B cell (primary cell): ENCODE results near the gene ADAMTS2. TPM values are rescaled to one million over a fixed set of nuclear protein-coding genes. Genes with fewer than 3 reads are reported as not detected.

ENCODE experiments used
- ATAC-seq: fragments of 200-7000 bp; cut with Tn5 transposase; one replicate; pipeline ENCODE4 v1.10.0; 2021; ENCODE audit warnings: low read depth, mild to moderate bottlenecking, moderate number of reproducible peaks, moderate library complexity
- CTCF ChIA-PET: fragments of 350-600 bp; sonication (Branson Sonifier 250); formaldehyde crosslinking; loops from one replicate; lab custom pipeline; 2021; ENCODE audit warnings: antibody characterized with exemption, inconsistent platforms; lab: Charles Lee
- POLR2A ChIA-PET: fragments of 350-600 bp; sonication (Branson Sonifier 250); formaldehyde crosslinking; loops from one replicate; lab custom pipeline; 2021; ENCODE audit warnings: antibody characterized with exemption; lab: Charles Lee
- DNase-seq: peaks from one replicate; pipeline ENCODE4 v3.0.0; 2013
- H2AFZ ChIP-seq: 2 replicates; pipeline ENCODE4 v1.6.1; 2012; ENCODE audit warnings: mild to moderate bottlenecking, low read depth, low read length; ENCODE audit not compliant: insufficient read depth, poor library complexity, severe bottlenecking
- H3K27ac ChIP-seq, 2 donors: 1 replicate in 1 of 2; 2 replicates in 1 of 2; pipeline ENCODE4 v1.5.1; 2012 to 2013; ENCODE audit warnings: low read length in 2 of 2, mild to moderate bottlenecking in 2 of 2, moderate library complexity in 1 of 2
- H3K27me3 ChIP-seq, 4 experiments: fragments of 200-600 bp in 1 of 4; sonication (generic) in 1 of 4; replicated peaks in 1 of 4; 1 replicate in 2 of 4; 2 replicates in 2 of 4; pipeline versions ENCODE4 v1.6.1 to v1.7.0; 2013 to 2016; ENCODE audit warnings: low read length in 3 of 4, mild to moderate bottlenecking in 2 of 4, mixed read lengths in 1 of 4, moderate library complexity in 1 of 4; ENCODE audit not compliant: insufficient read depth in 4 of 4, control insufficient read depth in 3 of 4; ENCODE audit errors: control extremely low read depth in 1 of 4
- H3K36me3 ChIP-seq, 2 experiments: replicated peaks in 1 of 2; 1 replicate in 1 of 2; 2 replicates in 1 of 2; pipeline versions ENCODE4 v1.6.1 to v1.7.1; 2013; ENCODE audit warnings: low read length in 1 of 2; ENCODE audit not compliant: insufficient read depth in 2 of 2, control insufficient read depth in 1 of 2; ENCODE audit errors: control extremely low read depth in 1 of 2, extremely low read depth in 1 of 2
- H3K4me1 ChIP-seq, 2 donors: fragments of 200-600 bp in 1 of 2; sonication (generic) in 1 of 2; 1 replicate in 1 of 2; 2 replicates in 1 of 2; pipeline versions ENCODE4 v1.5.1 to v1.6.1; 2013 to 2017; ENCODE audit warnings: low read length in 2 of 2; ENCODE audit not compliant: control insufficient read depth in 2 of 2, insufficient read depth in 2 of 2
- H3K4me2 ChIP-seq: replicated peaks from 2 replicates; pipeline ENCODE3; 2012; ENCODE audit warnings: mild to moderate bottlenecking, low read depth, low read length; ENCODE audit not compliant: poor library complexity, severe bottlenecking
- H3K4me3 ChIP-seq, 5 experiments: fragments of 200-600 bp in 1 of 5; sonication (generic) in 1 of 5; 1 replicate in 3 of 5; 2 replicates in 2 of 5; pipeline versions ENCODE4 v1.5.1 to v1.7.0; 2011 to 2016; ENCODE audit warnings: low read length in 4 of 5, mild to moderate bottlenecking in 4 of 5, low read depth in 2 of 5, control low read depth in 1 of 5, moderate library complexity in 1 of 5; ENCODE audit not compliant: insufficient read depth in 1 of 5; ENCODE audit errors: control extremely low read depth in 1 of 5, extremely low read depth in 1 of 5
- H3K79me2 ChIP-seq: fragments of 200-600 bp; sonication (generic); one replicate; pipeline ENCODE4 v1.6.0; 2016; ENCODE audit warnings: low read length; ENCODE audit not compliant: control insufficient read depth, insufficient read depth
- H3K9ac ChIP-seq: fragments of 200-600 bp; sonication (generic); 2 replicates; pipeline ENCODE4 v1.6.1; 2017; ENCODE audit warnings: mild to moderate bottlenecking, low read length, moderate library complexity
- H3K9me3 ChIP-seq, 3 donors: one replicate each; pipeline versions ENCODE4 v1.6.1 to v1.7.1; 2013; ENCODE audit warnings: low read length in 2 of 3; ENCODE audit not compliant: control insufficient read depth in 2 of 3, insufficient read depth in 1 of 3; ENCODE audit errors: control extremely low read depth in 1 of 3
- H4K20me1 ChIP-seq: 2 replicates; pipeline ENCODE4 v1.6.0; 2012; ENCODE audit warnings: mild to moderate bottlenecking, low read length; ENCODE audit not compliant: insufficient read depth, control insufficient read depth, poor library complexity, severe bottlenecking
- H3K27ac Mint-ChIP-seq: one replicate; pipeline ENCODE4 v1.8.0; 2021; ENCODE audit warnings: mixed read lengths
- H3K27me3 Mint-ChIP-seq: one replicate; pipeline ENCODE4 v1.8.0; 2021; ENCODE audit warnings: mixed read lengths
- H3K4me1 Mint-ChIP-seq: one replicate; pipeline ENCODE4 v1.8.0; 2021; ENCODE audit warnings: mixed read lengths
- H3K4me3 Mint-ChIP-seq: one replicate; pipeline ENCODE4 v1.8.0; 2021; ENCODE audit warnings: mixed read lengths
- H3K9me3 Mint-ChIP-seq: one replicate; pipeline ENCODE4 v1.8.0; 2022; ENCODE audit warnings: mixed read lengths; ENCODE audit not compliant: insufficient read depth
- CTCF ChIP-seq: fragments of 200-600 bp; IDR thresholded peaks from one replicate; pipeline ENCODE4 v1.8.0; 2022; ENCODE audit warnings: antibody characterized with exemption, mild to moderate bottlenecking
- EZH2 ChIP-seq: IDR thresholded peaks from 2 replicates; pipeline ENCODE4 v1.6.1; 2012; ENCODE audit warnings: borderline replicate concordance, low read depth, mild to moderate bottlenecking, moderate library complexity, low read length; ENCODE audit not compliant: insufficient read depth, poor library complexity, severe bottlenecking
- WGBS: methylation state at CpG from one replicate; pipeline ENCODE4 v1.1.5; 2013; ENCODE audit warnings: missing lambda C conversion rate; ENCODE audit not compliant: insufficient coverage; 5-methylcytosine and 5-hydroxymethylcytosine counted together
- intact Hi-C: fragments of 100-400 bp; cut with micrococcal nuclease; formaldehyde crosslinking; loops from one replicate; pipeline ENCODE4 v1.10.0; 2022
- polyA plus RNA-seq: library from polyadenylated mRNA; depleted of rRNA; stranded (reverse); fragments of >200 nt; gene quantifications from 2 replicates; pipeline ENCODE4 v1.2.3, GENCODE V29; 2012
- total RNA-seq, 2 donors: library from RNA; stranded (reverse); fragments of 120-200 nt in 1 of 2; gene quantifications; 1 replicate in 1 of 2; 2 replicates in 1 of 2; pipeline versions ENCODE4 v1.2.3 to v1.2.4, GENCODE V29; 2013 to 2022

Gene ADAMTS2
- total and polyA plus RNA-seq, 2 donors (not counting 1 experiment from before 2014, with no cell fraction given): not detected

- H2AFZ ChIP-seq: no peak overlapping the region
- POLR2A ChIA-PET: no interaction called here
Observed at GRCh38 chr5:179194201-179194910, 150.9 kb downstream of the ADAMTS2 start.

More at GRCh38 chr5:179194201-179194910, 150.9 kb downstream of the ADAMTS2 start:
- no peak overlapping the region for H3K4me2 ChIP-seq
- CTCF ChIA-PET: no interaction called here
- DNase-seq (no peak), ATAC-seq (no peak)
- Mint-ChIP-seq H3K27me3 (no peaks in the 10 kb centered on the region), H3K4me3 (no peak overlapping the region), H3K27ac (no peak overlapping the region), H3K9me3 (no peaks in the 10 kb centered on the region), H3K4me1 (no peaks in the 10 kb centered on the region)
- no peaks in the 10 kb centered on the region for H3K4me1 ChIP-seq
- no peak overlapping the region for H3K27ac ChIP-seq
- no peaks in the 10 kb centered on the region for H3K36me3 ChIP-seq
- TF ChIP-seq EZH2 (no peak), CTCF (no peak)
- H3K27me3 ChIP-seq: no peaks in the 10 kb centered on the region
- H3K79me2 ChIP-seq: no peaks in the 10 kb centered on the region
- no peaks in the 10 kb centered on the region for H4K20me1 ChIP-seq
- intact Hi-C loops: no loop called here
- no peak overlapping the region for H3K4me3 ChIP-seq
- H3K9ac ChIP-seq: no peak overlapping the region
- WGBS: 81% methylated on average over 12 of the region's 15 CpGs
- H3K9me3 ChIP-seq: no peaks in the 10 kb centered on the region
